Gastroesophageal sphincter (tissue), 4 donors: ENCODE data around the gene TOX4. TPM values are rescaled to one million over a fixed set of nuclear protein-coding genes. Genes with fewer than 3 reads are reported as not detected.

Source experiments
- ATAC-seq: fragments of 150-250 bp; one replicate; pipeline ENCODE4 v1.9.1; 2016; ENCODE audit warnings: mild to moderate bottlenecking, moderate library complexity
- H3K27ac ChIP-seq, 4 donors: fragments of 200-600 bp; sonication (generic) in 3 of 4; 1 replicate in 3 of 4; 2 replicates in 1 of 4; pipeline ENCODE4 v1.5.1; 2016 to 2019
- H3K27me3 ChIP-seq: fragments of 200-600 bp; sonication (generic); one replicate; pipeline ENCODE4 v1.5.1; 2019
- H3K36me3 ChIP-seq, 2 donors: fragments of 200-600 bp; sonication (generic); one replicate each; pipeline ENCODE4 v1.5.1; 2019; ENCODE audit warnings: control low read depth in 1 of 2
- H3K4me1 ChIP-seq, 3 donors: fragments of 200-600 bp; sonication (generic); 1 replicate in 2 of 3; 2 replicates in 1 of 3; pipeline ENCODE4 v1.5.1; 2016 to 2019; ENCODE audit warnings: control low read depth in 2 of 3
- H3K4me3 ChIP-seq, 2 donors: fragments of 200-600 bp; sonication (generic); one replicate each; pipeline ENCODE4 v1.5.1; 2019; ENCODE audit warnings: mild to moderate bottlenecking in 1 of 2, moderate library complexity in 1 of 2
- H3K9me3 ChIP-seq, 3 donors: fragments of 200-600 bp; sonication (generic); one replicate each; pipeline ENCODE4 v1.5.1; 2017 to 2019; ENCODE audit warnings: control low read depth in 2 of 3
- EP300 ChIP-seq: sonication (generic); formaldehyde crosslinking; IDR thresholded peaks from one replicate; pipeline ENCODE4 v1.6.1; 2017; ENCODE audit warnings: antibody characterized with exemption, mild to moderate bottlenecking
- POLR2A ChIP-seq, 2 donors: fragments of 450-650 bp; IDR thresholded peaks; one replicate each; pipeline ENCODE4 v1.6.1; 2017; ENCODE audit warnings: antibody characterized with exemption in 2 of 2, mild to moderate bottlenecking in 2 of 2, moderate library complexity in 1 of 2
- POLR2AphosphoS5 ChIP-seq: sonication (generic); formaldehyde crosslinking; IDR thresholded peaks from one replicate; pipeline ENCODE4 v1.6.1; 2017; ENCODE audit warnings: antibody characterized with exemption
- WGBS, 2 donors: methylation state at CpG; one replicate each; pipeline ENCODE4 v1.1.5; 2018; ENCODE audit warnings: low coverage in 1 of 2; 5-methylcytosine and 5-hydroxymethylcytosine counted together
- total RNA-seq, 4 donors: library from RNA; depleted of rRNA; stranded (reverse); fragments of >200 nt; gene quantifications; one replicate each; pipeline ENCODE4 v1.1.0, GENCODE V29; 2016
- TF ChIP-seq, protein P1 (sequence below), 4 experiments: fragments of 200-600 bp in 2 of 4; fragments of 450-650 bp in 2 of 4; sonication (generic) in 1 of 4; IDR thresholded peaks; one replicate each; pipeline ENCODE4 v1.5.1; 2017 to 2019; ENCODE audit warnings: antibody characterized with exemption in 4 of 4, mild to moderate bottlenecking in 2 of 4, moderate library complexity in 2 of 4

TOX4 gene
- total RNA-seq, 4 donors from 2014 or later: 39.8 to 82.4 (median 62.3) TPM

DNA sequence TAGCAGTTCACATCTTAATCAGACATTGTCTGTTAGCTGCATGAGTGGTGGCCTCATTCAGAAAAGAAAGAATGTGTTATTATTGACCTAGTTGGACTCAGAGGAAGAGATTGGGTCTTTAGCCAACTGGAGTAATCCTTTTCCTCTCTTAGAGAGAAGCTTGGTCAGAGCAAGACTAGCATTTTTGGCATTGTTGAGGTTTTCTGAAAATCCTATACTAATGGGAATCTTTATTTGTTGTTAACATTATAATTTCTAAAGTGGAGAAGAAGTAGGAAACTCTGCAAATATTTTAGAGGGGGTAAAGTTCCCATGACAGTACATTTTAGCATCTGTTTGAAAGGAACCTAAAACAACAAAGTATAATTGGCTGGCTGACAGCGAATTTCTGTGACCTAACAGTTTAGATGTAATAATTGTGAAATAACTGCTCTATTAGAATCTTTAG lies 9.7 kb downstream of the TOX4 start:
- H3K27ac ChIP-seq: no peak overlapping the region
- ATAC-seq: no peak
- H3K36me3 ChIP-seq: peaks cover 0 to 63% of the 10 kb centered on the region in 2 donors
- H3K4me1 ChIP-seq: peaks cover 0 to 20% (median 4%) of the 10 kb centered on the region in 3 donors
- no peak overlapping the region for H3K4me3 ChIP-seq
- no peaks in the 10 kb centered on the region for H3K9me3 ChIP-seq
- TF ChIP-seq POLR2A (IDR thresholded peaks at IDR 0.05): no peak
- no peak for TF ChIP-seq EP300
- no peak for TF ChIP-seq POLR2AphosphoS5
- TF ChIP-seq, protein P1, sequence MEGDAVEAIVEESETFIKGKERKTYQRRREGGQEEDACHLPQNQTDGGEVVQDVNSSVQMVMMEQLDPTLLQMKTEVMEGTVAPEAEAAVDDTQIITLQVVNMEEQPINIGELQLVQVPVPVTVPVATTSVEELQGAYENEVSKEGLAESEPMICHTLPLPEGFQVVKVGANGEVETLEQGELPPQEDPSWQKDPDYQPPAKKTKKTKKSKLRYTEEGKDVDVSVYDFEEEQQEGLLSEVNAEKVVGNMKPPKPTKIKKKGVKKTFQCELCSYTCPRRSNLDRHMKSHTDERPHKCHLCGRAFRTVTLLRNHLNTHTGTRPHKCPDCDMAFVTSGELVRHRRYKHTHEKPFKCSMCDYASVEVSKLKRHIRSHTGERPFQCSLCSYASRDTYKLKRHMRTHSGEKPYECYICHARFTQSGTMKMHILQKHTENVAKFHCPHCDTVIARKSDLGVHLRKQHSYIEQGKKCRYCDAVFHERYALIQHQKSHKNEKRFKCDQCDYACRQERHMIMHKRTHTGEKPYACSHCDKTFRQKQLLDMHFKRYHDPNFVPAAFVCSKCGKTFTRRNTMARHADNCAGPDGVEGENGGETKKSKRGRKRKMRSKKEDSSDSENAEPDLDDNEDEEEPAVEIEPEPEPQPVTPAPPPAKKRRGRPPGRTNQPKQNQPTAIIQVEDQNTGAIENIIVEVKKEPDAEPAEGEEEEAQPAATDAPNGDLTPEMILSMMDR (IDR thresholded peaks at IDR 0.05): no peak
- no peaks in the 10 kb centered on the region for H3K27me3 ChIP-seq
- 53 to 80% methylated on average over 1 of the region's 1 CpG for WGBS, 2 donors

DNA sequence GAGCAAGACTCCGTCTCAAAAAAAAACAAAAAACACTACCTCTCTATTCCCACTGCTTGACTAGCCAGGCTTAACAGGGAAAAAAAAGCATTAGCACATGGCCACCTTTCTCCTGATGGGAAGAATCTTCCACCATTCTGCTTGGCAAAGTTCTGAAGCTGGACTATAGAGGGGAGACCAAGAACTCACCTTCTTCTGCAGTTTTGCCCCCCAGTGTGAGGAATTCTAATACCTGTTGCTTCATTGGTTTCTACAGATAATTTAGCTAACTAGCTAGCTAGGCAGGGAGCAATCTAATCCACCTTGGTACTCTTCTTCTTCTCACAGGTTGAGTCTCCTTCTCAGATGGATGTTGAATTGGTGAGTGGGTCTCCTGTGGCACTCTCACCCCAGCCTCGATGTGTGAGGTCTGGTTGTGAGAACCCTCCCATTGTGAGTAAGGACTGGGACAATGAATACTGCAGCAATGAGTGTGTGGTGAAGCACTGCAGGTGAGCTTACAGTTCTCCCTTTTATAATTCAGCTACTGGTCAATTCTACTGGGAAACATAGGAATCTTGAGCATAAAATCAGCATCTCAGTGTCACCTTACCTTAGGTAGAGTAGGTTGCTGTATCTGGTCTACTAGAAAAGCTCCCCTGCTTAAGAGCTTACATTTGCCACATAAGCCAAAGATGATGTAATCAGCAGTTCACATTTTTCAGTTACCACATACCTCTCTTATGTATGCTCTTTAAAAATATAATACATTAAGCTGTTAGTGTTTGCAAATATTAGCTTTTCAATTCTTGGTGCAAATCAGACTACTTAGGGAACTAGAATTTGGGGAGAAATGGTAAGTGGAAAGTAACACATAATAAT lies 18.1 kb downstream of the TOX4 start:
- ATAC-seq: no peak
- 33 to 67% methylated on average over 1 to 2 of the region's 2 CpGs for WGBS, 2 donors
- TF ChIP-seq POLR2A (IDR thresholded peaks at IDR 0.05): no peak
- TF ChIP-seq EP300: no peak
- TF ChIP-seq POLR2AphosphoS5: no peak
- TF ChIP-seq, protein P1 (IDR thresholded peaks at IDR 0.05): no peak

DNA sequence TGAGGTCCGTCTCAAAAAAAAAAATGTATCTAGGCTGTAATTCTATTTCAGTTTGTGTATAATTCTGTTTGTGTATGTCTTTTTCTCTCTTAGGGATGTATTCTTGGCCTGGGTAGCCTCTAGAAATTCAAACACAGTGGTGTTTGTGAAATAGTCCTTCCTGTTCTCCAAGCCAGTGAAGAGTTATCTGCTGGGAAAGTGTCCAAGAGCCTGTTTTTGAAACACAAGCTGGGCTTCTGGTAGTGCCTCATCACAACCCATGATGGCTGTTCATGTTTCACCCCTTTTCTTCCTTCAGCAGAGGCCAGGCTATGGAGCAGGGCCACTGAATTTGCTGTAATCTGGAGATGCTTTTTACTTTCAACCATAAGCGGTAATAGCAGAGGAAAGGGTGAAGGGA lies 19.5 kb downstream of the TOX4 start:
- Histone ChIP-seq H3K4me3 (no peak overlapping the region), H3K9me3 (no peaks in the 10 kb centered on the region), H3K27ac (no peak overlapping the region), H3K36me3 (peaks cover 0 to 100% of the 10 kb centered on the region in 2 donors), H3K27me3 (no peaks in the 10 kb centered on the region), H3K4me1 (no peaks in the 10 kb centered on the region)
- WGBS, 2 donors: 67 to 81% methylated on average over 1 to 2 of the region's 2 CpGs
- no peak for ATAC-seq
- no peak for TF ChIP-seq POLR2AphosphoS5
- TF ChIP-seq POLR2A (IDR thresholded peaks at IDR 0.05): no peak
- no peak for TF ChIP-seq EP300
- TF ChIP-seq, protein P1 (IDR thresholded peaks at IDR 0.05): no peak

More for the DNA sequence above, 18.1 kb downstream of the TOX4 start:
- Histone ChIP-seq H3K36me3 (peaks cover 0 to 100% of the 10 kb centered on the region in 2 donors), H3K4me1 (no peaks in the 10 kb centered on the region), H3K27me3 (no peaks in the 10 kb centered on the region), H3K27ac (no peak overlapping the region), H3K9me3 (no peaks in the 10 kb centered on the region), H3K4me3 (no peak overlapping the region)

DNA sequence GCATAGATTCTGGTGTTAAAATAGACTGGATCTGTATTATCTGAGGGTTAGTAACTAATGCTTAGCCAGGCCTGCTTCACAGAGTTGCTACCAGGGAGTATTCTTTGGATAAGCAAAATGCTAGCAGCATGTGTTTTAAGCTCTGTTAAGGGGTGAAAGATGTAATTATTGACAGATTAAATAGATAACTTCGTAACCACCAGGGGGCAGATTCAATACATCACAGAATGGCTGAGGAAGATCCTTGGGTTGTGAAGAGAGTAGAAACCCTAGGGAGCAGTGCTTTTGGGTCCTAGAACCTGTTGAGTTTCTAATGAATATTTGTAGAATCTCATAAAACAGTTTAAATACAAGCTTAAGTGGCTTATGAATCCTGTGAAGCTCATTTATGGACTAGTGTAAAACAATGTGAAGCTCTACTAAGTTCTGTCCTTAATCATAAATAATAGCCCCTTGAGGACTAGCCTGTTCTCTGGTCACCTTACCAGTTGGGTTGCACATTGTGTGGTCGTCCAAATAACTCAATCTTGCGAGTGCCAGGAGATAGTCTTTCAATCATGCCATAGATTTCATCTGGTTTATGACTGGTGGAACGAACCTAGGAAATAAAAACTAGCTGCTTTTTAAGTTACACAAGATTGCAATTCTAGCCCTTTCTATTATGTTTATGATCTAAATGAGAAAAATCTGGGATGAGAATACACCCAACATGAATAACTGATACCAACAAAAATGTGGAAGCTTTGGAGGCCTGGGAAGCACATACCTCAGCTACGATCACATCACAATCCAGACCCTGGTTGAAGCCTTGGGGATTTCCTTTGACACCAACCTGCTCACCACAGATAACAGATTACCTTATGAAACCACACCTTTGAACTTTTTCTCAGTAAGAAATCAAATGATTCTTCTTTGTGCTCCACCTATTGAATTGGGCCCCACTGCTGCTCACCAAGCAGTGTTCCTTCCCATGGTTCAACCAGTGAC lies 21.8 kb downstream of the TOX4 start:
- TF ChIP-seq, protein P1 (IDR thresholded peaks at IDR 0.05): peak in 3 of 4 experiments; percentile 44 to 56 (median 55)
- TF ChIP-seq POLR2AphosphoS5: no peak
- no peaks in the 10 kb centered on the region for H3K9me3 ChIP-seq
- peak overlapping the region in 1 of 4 donors; percentile 26 for H3K27ac ChIP-seq
- ATAC-seq: no peak
- H3K4me3 ChIP-seq: no peak overlapping the region
- 55 to 61% methylated on average over 5 of the region's 5 CpGs for WGBS, 2 donors
- peaks cover 0 to 98% of the 10 kb centered on the region in 2 donors for H3K36me3 ChIP-seq
- no peaks in the 10 kb centered on the region for H3K27me3 ChIP-seq
- H3K4me1 ChIP-seq: no peaks in the 10 kb centered on the region
